Measurements from ENCODE around the gene HSPA1A.

- TF ChIP-seq, protein P1, sequence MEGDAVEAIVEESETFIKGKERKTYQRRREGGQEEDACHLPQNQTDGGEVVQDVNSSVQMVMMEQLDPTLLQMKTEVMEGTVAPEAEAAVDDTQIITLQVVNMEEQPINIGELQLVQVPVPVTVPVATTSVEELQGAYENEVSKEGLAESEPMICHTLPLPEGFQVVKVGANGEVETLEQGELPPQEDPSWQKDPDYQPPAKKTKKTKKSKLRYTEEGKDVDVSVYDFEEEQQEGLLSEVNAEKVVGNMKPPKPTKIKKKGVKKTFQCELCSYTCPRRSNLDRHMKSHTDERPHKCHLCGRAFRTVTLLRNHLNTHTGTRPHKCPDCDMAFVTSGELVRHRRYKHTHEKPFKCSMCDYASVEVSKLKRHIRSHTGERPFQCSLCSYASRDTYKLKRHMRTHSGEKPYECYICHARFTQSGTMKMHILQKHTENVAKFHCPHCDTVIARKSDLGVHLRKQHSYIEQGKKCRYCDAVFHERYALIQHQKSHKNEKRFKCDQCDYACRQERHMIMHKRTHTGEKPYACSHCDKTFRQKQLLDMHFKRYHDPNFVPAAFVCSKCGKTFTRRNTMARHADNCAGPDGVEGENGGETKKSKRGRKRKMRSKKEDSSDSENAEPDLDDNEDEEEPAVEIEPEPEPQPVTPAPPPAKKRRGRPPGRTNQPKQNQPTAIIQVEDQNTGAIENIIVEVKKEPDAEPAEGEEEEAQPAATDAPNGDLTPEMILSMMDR (IDR thresholded peaks at IDR 0.05): no peak
- TF ChIP-seq POLR2AphosphoS5 (IDR thresholded peaks at IDR 0.05) (no peak), POLR2A (IDR thresholded peaks at IDR 0.05) (no peak)
These were observed 45.0 kb downstream of the HSPA1A start for GRCh38 chr6:31860349-31860748.

Measured in prostate gland (tissue), 2 donors.